Measurements from ENCODE around the gene SUPT3H. TPM values are rescaled to one million over a fixed set of nuclear protein-coding genes. Genes with fewer than 3 reads are reported as not detected.
A peak's percentile ranks its signal among the peaks of the same experiment; 100 is the strongest.

SUPT3H gene
- total RNA-seq, 3 donors from 2014 or later (not counting 1 experiment from before 2014, with no cell fraction given): 7.3 to 10.9 (median 9.9) TPM

- Mint-ChIP-seq H3K27me3 (ENCODE audit: low read depth in 2 of 2) (no peaks in the 10 kb centered on the region), H3K27ac (no peak overlapping the region), H3K36me3 (peaks cover 19% of the 10 kb centered on the region), H3K4me1 (no peaks in the 10 kb centered on the region), H3K9me3 (peaks cover 3 to 4% of the 10 kb centered on the region in 2 donors), H3K4me3 (no peak overlapping the region)
- ATAC-seq (no peak), DNase-seq (peak in 1 of 2 donors; percentile 17)
- no peak for TF ChIP-seq CTCF (IDR thresholded peaks at IDR 0.05)
- Histone ChIP-seq H3K36me3 (ENCODE audit: control insufficient read depth, insufficient read depth, low read length) (no peaks in the 10 kb centered on the region), H3K27ac (ENCODE audit: low read length) (no peak overlapping the region), H3K9me3 (ENCODE audit: control insufficient read depth, insufficient read depth, low read length) (no peaks in the 10 kb centered on the region), H3K4me1 (ENCODE audit: control insufficient read depth, insufficient read depth, low read length) (no peaks in the 10 kb centered on the region), H3K4me3 (ENCODE audit: low read length) (no peak overlapping the region), H3K27me3 (ENCODE audit: control insufficient read depth, insufficient read depth, low read length) (no peaks in the 10 kb centered on the region)
- 93% methylated on average over 2 of the region's 2 CpGs for WGBS (ENCODE audit: insufficient coverage)
- intact Hi-C loops (cut with micrococcal nuclease): no loop called here
These were observed 426.4 kb downstream of the SUPT3H start for GRCh38 chr6:44951253-44951747.

- Histone ChIP-seq H3K27ac (ENCODE audit: low read length) (no peak overlapping the region), H3K4me1 (ENCODE audit: control insufficient read depth, insufficient read depth, low read length) (no peaks in the 10 kb centered on the region), H3K9me3 (ENCODE audit: control insufficient read depth, insufficient read depth, low read length) (no peaks in the 10 kb centered on the region), H3K36me3 (ENCODE audit: control insufficient read depth, insufficient read depth, low read length) (no peaks in the 10 kb centered on the region), H3K4me3 (ENCODE audit: low read length) (no peak overlapping the region), H3K27me3 (ENCODE audit: control insufficient read depth, insufficient read depth, low read length) (no peaks in the 10 kb centered on the region)
- peaks cover 19% of the 10 kb centered on the region for H3K36me3 Mint-ChIP-seq
- intact Hi-C loops (cut with micrococcal nuclease): no loop called here
- H3K9me3 Mint-ChIP-seq: peaks cover 3 to 6% of the 10 kb centered on the region in 2 donors
- H3K4me3 Mint-ChIP-seq: no peak overlapping the region
- no peaks in the 10 kb centered on the region for H3K27me3 Mint-ChIP-seq (ENCODE audit: low read depth in 2 of 2)
- ATAC-seq (no peak), DNase-seq (no peak)
- H3K27ac Mint-ChIP-seq: no peak overlapping the region
- no peaks in the 10 kb centered on the region for H3K4me1 Mint-ChIP-seq
- TF ChIP-seq CTCF (IDR thresholded peaks at IDR 0.05): no peak
These were observed 428.0 kb downstream of the SUPT3H start for GRCh38 chr6:44949596-44950201.

GRCh38 chr6:44943541-44943940 is 434.2 kb downstream of the SUPT3H start:
- Histone ChIP-seq H3K4me3 (ENCODE audit: low read length) (no peak overlapping the region), H3K4me1 (ENCODE audit: control insufficient read depth, insufficient read depth, low read length) (no peaks in the 10 kb centered on the region), H3K36me3 (ENCODE audit: control insufficient read depth, insufficient read depth, low read length) (no peaks in the 10 kb centered on the region), H3K9me3 (ENCODE audit: control insufficient read depth, insufficient read depth, low read length) (no peaks in the 10 kb centered on the region), H3K27ac (ENCODE audit: low read length) (no peak overlapping the region), H3K27me3 (ENCODE audit: control insufficient read depth, insufficient read depth, low read length) (no peaks in the 10 kb centered on the region)
- no peak for TF ChIP-seq CTCF (IDR thresholded peaks at IDR 0.05)
- no peaks in the 10 kb centered on the region for H3K4me1 Mint-ChIP-seq
- H3K36me3 Mint-ChIP-seq: peaks cover 18% of the 10 kb centered on the region
- ATAC-seq (no peak), DNase-seq (no peak)
- no peaks in the 10 kb centered on the region for H3K27me3 Mint-ChIP-seq (ENCODE audit: low read depth in 2 of 2)
- intact Hi-C loops (cut with micrococcal nuclease): no loop called here
- no peak overlapping the region for H3K27ac Mint-ChIP-seq
- no peak overlapping the region for H3K4me3 Mint-ChIP-seq
- H3K9me3 Mint-ChIP-seq: peaks cover 0 to 3% of the 10 kb centered on the region in 2 donors
- WGBS (ENCODE audit: insufficient coverage): 81% methylated on average over 2 of the region's 3 CpGs

- Mint-ChIP-seq H3K9me3 (peaks cover 0 to 3% of the 10 kb centered on the region in 2 donors), H3K4me1 (no peaks in the 10 kb centered on the region), H3K36me3 (peaks cover 18% of the 10 kb centered on the region), H3K27ac (no peak overlapping the region), H3K27me3 (ENCODE audit: low read depth in 2 of 2) (no peaks in the 10 kb centered on the region), H3K4me3 (no peak overlapping the region)
- Histone ChIP-seq H3K4me1 (ENCODE audit: control insufficient read depth, insufficient read depth, low read length) (no peaks in the 10 kb centered on the region), H3K9me3 (ENCODE audit: control insufficient read depth, insufficient read depth, low read length) (no peaks in the 10 kb centered on the region), H3K27me3 (ENCODE audit: control insufficient read depth, insufficient read depth, low read length) (no peaks in the 10 kb centered on the region), H3K4me3 (ENCODE audit: low read length) (no peak overlapping the region), H3K36me3 (ENCODE audit: control insufficient read depth, insufficient read depth, low read length) (no peaks in the 10 kb centered on the region), H3K27ac (ENCODE audit: low read length) (no peak overlapping the region)
- DNase-seq: no peak
- no peak for TF ChIP-seq CTCF (IDR thresholded peaks at IDR 0.05)
- ATAC-seq: no peak
- WGBS (ENCODE audit: insufficient coverage): no CpG with 5 or more reads among the region's 1 CpG
- intact Hi-C loops (cut with micrococcal nuclease): no loop called here
These were observed 434.9 kb downstream of the SUPT3H start for GRCh38 chr6:44942798-44943197.
